HG03575 (cell line): ENCODE measurements around the gene CDH23.
"Not testable (repeated sequence)": the region's sequence is repeated elsewhere in the genome, so short reads cannot be mapped to it uniquely, and the experiment has no call there.

Source experiments
- ATAC-seq: cut with Tn5 transposase; IDR thresholded peaks from one replicate; pipeline ENCODE4 v1.9.1; 2021; ENCODE audit not compliant: unreplicated experiment, insufficient number of reproducible peaks, low FRiP score; ENCODE audit errors: extremely low read depth

CDH23 gene

DNA sequence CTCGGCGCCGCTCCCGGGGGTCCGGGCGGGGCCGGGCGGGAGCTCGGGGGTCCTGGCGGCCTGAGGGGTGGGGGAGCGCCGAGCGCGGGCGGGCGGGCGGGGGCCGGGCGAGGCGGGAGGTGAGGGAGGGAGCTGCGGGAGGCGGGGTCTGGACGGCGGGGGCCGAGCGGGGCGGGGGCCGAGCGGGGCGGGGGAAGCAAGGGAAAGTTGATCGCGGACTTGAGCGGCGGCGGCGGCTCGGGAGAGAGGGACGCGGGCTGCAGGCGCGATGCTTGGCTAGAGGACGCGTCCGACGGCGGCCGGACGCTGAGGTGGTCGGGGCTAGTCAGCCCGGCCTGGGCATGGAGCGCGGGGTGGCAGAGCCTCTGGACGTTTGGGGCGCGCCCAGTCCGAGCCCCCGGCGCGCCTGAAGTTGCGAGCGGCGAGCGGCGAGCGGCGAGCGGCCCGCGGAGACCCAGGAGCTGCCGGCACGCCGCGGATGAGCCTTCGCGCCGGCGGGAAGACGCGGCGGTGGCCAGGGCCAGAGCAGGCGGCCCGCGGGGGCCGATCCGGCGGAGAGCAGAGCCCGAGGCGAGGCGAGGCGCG, at the start of gene CDH23:
TSS of gene CDH23 (plus strand) at position 210 of the 585 bp plus-strand sequence. CDS start 42,912 bp downstream, outside the sequence.
- no peak for ATAC-seq

DNA sequence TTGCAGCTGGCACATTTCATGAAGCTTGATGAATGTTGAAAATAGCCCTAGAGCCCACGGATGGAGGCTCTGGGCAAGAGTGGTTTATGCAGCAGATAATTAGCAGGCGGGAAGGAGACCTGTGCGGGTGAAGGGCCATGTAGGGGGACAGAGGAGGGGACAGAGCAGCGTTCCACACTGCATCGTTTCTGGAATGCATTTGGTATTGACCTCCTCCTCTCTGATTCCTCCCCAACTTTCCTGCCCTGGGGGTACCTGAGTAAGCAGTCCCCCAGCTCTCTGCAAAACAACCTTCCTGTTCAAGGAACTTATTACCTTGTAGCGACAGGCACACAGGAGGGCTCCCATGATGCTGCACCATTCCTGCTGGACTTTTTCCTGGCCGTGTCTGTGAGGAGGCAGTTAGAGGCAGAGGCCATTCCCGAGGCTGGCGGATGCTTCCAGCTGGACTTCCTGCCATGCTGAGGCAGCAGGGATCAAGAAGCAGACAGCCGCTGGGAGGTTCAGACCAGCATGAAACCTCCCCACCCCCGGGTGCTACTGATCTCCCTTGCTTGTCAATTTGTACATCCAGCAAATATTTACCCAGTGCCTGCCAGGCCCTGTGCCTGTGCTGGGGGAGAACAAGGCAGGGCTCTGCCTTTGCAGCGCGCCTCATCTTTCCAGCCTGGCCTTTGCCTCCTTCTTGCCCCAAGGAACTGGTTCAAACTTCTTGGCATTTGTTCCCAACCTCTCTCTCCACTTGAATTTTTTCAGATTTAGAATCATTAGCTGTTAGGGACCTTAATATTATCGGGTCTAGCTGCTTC, 48.9 kb upstream of the CDH23 start:
- ATAC-seq = no peak

DNA sequence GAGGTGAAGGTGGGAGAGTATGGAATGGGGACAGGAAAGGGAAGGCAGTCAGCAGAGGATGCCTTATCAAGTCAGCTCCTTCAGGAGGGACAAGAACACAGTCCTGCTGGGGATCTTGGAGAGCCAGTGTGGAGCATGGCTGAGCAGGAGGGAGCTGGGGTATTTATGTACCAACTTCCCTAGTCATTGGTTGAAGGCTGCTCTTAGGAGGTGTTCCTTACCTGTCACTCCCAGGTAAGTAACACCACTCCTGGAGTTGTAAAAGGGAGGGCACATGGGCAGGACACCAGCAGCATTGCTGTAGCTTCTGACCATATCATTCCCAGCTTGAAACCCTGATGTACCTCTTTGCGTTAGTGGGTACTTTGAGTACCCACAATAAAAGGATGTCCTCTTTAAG, 47.9 kb upstream of the CDH23 start:
- no peak for ATAC-seq

DNA sequence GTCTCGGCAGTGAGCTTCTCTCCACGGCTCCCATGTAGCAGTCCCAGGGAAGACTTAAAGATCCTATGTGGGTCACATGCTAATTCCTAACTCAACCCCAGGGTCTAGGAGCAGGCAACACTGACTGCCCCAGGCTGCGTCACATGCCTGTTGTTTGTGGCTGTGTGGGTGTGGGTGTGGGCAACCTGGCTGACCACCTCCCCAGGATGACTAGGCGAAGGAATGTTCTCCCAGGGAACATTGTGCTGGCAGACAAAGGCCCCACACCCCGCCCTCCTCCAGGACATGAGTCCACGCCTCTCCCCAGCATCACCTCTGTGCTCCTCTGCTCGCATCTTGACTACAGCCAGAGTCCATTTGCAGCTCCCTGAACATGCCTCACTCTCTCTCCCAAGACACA, 47.3 kb upstream of the CDH23 start:
- ATAC-seq = no peak

DNA sequence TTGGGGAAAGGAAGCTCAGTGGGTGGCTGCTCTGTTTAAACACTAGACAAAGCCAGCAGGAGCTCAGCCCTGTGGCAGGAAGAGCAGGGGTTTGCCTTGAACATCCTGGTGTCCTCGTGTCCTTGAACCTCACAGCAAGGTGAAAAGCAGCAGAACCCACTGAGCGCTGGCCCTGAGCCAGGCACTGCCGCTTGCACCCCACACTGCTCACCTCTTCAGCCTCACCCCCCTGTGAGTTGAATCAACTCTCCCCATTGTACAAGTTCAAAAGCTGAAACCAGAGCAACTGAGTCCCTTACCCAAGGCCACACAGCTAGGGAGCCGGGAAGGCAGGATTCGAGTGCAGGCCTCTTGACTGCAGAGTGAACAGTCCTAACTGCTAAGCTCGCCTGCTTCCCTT, 45.6 kb upstream of the CDH23 start:
- no peak for ATAC-seq

DNA sequence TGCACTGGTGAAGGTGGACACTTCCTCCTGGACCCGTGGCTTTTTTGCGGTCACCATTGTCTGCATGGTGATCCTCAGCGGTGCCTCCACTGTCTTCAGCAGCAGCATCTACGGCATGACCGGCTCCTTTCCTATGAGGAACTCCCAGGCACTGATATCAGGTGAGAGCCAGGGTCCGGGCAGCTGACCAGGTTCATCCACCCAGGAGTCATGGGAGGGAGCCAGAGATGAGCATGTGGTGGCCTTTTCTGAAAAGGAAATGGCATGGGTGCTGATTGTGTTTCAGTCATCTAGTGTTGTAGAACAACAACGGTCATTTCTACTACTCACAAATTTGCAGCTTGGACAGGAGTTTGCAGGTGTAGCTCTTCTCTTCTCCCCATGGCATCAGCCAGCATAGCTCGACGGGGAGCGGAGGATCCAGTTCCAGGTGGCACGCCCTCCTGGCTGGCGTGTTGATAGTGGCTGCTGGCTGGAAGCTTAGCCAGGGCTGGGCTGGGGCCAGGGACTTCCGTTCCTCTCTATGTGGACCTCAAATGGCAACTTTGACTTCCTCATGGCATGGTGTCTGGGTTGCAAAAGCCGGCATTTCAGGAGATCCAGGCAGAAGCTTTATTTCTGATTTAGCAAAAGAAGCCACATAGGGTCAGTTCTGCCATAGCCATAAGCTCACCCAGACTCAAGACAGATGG, 44.9 kb upstream of the CDH23 start:
- ATAC-seq = no peak

DNA sequence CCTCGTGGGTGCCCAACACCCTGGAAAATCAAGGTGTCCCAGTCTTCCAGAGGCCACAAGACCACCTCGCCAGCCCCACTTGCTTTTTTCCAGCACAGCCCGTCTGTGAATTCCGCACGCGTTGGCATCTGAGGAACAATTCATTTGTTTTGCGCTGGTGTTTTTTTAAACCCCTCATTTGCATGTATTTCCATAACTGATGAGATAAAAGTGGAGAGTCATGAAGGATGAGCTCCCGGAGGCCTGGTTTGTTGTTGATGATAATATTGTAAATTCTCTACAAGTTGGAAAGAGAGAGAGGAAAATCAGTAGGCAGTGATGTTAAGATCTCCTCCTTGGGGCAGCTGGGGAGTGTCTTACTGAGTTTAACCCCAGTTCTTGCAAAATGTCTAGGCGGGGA, 43.1 kb upstream of the CDH23 start:
- no peak for ATAC-seq

DNA sequence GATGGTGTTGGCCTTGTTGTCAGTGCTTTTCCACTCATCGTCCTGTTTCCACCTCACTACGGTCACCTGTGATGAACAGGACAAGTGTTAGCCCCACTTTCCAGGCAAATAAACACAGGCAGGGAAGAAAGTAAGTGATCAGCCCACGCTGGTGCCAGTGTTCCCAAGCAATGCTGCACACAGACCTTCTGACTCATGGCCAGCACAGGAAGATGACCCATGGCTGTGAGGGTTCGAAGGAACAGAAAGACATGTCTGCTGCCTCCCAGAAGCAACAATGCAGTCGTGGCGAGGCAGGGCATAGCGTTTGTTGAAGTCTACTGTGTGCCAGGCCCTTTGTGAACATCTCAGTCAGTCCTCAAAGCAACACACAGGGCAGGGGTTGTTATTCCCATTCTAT, 41.9 kb upstream of the CDH23 start:
- ATAC-seq = no peak

DNA sequence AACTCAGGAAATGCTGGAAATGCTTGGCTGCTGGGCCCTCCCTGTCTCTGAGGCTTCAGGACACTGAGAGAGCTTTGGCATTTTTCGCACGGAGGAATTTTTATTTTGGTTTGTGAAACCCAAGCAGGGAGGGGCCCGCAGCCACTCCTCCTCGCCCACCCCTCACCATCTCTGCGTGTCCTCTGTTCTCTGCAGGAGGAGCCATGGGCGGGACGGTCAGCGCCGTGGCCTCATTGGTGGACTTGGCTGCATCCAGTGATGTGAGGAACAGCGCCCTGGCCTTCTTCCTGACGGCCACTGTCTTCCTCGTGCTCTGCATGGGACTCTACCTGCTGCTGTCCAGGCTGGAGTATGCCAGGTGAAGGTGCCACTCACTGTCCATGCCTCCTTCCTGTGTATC, 40.8 kb upstream of the CDH23 start:
- ATAC-seq = no peak

DNA sequence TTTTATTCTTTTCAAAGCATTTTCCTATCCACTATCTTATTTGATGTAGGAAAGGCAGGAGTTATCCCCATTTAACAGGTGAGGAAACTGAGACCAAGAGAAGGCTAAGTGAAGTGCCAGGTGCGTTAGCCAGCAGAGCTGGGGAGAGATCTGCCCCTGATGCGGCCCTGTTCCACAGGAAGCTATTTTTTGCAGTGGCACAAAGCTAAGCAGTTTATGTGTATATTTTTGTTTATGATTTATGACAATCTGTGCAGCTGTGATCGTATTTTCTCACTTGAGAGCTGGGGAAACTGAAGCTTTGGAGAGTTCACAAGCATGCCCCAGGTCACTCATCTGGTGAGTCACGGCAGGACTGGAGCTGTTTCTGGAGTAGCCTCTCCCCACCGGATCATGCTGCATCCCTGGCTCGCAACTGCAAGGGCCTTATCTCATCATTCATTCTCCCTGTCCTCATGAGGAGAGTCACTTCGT, 38.9 kb upstream of the CDH23 start:
- no peak for ATAC-seq

DNA sequence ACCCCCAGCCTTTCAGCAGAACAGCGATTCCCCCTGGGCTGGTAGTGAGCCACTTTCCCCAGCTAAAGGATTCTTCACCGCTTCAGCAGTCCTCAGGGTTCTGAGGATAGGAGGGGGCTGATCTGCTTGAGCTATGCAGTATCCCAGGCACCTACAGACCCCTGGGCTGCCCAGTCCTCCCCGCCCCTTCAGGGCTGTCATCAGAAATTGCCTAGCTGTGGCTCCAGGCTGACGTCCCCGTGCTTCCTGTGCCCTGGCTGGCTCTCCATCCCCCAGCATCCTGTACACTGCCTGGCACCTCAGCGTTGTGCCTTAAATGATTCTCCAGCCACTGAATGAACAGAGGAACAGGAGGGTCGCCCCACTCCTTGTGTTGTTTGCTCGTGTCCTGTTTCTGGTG, 38.4 kb upstream of the CDH23 start:
- no peak for ATAC-seq

DNA sequence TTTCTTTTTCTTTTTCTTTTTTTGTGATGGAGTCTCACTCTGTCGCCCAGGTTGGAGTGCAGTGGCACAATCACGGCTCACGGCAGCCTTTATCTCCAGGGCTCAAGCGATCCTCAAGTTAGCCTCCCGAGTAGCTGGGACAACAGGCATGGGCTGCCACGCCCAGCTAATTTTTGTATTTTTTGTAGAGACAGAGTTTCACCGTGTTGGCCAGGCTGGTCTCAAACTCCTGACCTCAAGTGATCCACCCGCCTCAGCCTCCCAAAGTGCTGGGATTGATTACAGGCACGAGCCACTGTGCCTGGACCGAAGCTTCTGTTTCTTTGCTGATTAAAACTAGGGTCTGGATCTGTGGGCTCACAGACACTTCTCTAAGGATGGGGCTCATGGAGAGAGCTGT, 37.8 kb upstream of the CDH23 start:
- ATAC-seq = not testable (repeated sequence)

DNA sequence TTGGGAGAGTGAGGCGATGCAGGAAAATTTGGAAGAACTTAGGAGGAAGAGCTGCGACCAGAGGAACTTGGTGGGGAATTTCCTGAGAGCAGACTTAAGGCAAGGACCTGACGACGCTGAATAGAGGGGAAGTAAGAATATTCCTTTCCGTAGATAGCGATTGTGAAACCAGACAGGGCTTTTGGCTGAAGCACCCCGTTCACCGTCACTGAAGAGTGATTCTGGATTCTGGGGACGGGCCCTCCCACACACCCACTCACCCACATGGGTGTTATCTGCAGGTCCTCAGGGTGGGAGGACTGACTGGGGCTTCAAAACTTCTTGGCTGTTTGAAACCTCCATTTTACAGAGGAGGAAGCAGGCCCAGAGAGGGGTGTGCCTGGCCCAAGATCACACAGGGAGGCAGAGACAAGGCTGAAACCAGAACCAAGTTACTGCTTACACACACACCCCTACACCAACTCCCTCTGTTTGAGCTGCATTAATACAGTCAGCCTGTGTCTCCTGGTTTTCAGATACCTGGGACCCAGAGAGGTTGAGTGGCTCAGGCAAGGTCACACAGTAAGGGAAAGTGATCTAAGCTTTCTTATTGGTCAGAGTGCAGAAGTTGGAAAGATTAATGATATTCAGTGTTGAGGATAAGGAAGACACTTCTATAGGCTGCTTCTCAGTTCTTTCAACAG, 37.2 kb upstream of the CDH23 start:
- ATAC-seq = no peak

DNA sequence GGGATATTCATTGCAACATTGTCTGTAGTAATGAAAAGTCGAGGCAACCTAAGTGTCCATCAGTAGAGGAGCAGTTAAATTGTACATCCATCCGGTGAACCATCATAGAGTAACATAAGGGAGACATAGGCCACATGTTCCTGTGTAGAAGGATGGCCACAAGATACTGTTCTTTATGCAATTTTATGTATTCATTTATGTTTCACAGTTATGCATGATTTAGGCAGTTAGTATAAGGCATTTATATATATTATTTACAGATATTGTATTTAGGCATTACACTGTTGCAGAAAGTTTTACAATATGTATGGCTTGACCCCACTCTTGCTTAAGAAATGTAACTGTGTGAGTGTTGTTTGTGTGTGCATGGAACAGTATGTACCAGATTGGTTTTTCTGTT, 36.0 kb upstream of the CDH23 start:
- ATAC-seq = no peak

DNA sequence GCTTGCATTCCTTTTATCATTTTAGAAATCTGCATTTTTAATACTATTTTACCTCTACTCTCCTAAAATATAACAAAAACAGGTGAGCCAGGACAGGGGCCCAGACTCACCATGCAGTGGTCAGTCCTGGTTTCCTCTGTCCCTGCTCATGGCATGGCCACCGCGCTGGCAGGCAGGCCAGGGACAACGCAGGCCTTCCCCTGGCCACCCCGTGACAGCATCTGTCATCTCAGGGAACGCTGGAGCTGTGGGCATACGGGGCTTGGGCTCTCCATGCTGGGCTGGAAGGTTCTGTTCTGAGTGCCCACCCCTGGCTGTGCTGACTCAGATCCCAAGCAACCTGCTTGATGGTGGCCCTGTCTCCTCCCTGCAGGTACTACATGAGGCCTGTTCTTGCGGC, 35.1 kb upstream of the CDH23 start:
- no peak for ATAC-seq

DNA sequence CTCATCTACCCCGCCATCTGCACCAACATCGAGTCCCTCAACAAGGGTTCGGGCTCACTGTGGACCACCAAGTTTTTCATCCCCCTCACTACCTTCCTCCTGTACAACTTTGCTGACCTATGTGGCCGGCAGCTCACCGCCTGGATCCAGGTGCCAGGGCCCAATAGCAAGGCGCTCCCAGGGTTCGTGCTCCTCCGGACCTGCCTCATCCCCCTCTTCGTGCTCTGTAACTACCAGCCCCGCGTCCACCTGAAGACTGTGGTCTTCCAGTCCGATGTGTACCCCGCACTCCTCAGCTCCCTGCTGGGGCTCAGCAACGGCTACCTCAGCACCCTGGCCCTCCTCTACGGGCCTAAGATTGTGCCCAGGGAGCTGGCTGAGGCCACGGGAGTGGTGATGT, 34.6 kb upstream of the CDH23 start:
- no peak for ATAC-seq

DNA sequence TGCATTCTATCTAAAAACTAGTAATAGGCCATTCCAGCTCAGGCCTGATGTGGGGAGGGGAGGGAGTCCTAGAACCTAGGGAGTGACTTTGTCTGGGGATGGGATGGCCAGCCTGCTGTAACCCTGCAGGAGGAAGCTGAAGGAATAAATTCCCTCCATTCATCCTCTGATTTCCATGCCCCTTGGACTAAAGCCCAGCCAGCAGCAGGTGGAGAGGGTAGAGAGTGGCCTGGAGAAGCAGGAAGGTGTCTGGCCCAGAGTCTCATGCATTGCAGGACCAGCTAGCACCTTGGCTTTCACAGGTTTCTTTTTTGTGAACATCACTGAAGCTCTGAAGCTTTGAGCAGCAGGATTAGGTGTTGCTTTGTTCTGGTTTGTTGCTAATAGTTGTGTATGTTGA, 32.8 kb upstream of the CDH23 start:
- ATAC-seq = no peak

DNA sequence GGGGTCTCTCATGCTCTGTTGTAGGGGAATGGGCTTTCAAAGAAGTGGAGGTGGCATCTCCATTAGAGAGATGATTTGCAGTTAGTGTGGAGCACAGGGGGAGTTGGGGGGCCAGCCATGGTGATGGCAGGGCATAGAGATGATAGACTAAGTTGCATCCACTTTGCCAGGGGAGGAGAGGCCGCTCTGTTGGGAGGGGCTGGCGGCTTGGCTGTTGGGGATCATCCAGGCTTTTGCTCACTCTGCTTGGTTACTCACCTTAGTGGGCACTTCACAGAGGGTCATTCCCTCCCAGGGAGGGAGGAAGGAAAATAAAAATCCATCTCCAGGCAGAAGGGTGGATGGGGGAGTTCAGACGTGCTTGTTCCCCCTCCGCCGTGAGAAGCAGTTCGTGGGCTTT, 31.4 kb upstream of the CDH23 start:
- no peak for ATAC-seq

DNA sequence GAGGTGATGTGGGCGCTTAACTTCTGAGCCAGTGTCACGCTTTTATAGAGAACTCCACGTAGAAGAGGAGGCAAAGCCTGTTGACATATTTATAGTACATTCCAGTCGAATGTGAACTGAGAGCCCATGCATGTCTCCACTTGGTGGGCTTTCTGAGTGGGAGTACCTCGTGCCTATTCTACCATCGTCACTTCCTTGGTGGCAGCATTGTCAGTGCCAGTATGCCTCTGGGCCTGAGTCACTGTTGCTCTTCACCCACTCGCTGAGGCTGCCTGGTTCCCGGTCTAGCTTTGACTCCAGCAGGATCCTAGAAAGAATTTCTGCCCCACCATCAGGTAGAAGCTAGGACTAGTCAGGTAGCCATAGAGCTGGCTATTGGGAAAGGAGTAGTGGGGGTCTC, 30.0 kb upstream of the CDH23 start:
- no peak for ATAC-seq

DNA sequence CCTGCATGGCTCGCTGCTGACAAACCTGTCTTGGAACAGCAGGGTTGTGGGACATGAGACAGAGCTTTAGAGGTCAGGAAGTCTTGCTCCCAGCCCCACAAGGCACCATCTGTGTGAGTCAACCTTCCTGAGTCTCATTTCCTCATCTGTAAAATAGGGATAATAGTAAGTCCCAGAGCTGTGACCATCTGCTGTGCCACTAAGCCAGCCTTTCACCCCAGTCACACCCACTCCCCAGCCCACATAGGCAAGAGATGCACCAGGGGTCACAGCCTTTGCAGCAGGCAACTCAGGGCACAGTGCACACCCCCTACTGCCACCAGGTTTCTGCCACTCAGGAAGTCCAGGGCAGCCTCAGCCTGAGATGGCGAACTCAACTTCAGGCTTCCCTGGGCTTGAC, 29.4 kb upstream of the CDH23 start:
- no peak for ATAC-seq
